ENCODE results near the gene C10orf95.
A peak's percentile ranks its signal among the peaks of the same experiment; 100 is the strongest.

The C10orf95 gene

DNA sequence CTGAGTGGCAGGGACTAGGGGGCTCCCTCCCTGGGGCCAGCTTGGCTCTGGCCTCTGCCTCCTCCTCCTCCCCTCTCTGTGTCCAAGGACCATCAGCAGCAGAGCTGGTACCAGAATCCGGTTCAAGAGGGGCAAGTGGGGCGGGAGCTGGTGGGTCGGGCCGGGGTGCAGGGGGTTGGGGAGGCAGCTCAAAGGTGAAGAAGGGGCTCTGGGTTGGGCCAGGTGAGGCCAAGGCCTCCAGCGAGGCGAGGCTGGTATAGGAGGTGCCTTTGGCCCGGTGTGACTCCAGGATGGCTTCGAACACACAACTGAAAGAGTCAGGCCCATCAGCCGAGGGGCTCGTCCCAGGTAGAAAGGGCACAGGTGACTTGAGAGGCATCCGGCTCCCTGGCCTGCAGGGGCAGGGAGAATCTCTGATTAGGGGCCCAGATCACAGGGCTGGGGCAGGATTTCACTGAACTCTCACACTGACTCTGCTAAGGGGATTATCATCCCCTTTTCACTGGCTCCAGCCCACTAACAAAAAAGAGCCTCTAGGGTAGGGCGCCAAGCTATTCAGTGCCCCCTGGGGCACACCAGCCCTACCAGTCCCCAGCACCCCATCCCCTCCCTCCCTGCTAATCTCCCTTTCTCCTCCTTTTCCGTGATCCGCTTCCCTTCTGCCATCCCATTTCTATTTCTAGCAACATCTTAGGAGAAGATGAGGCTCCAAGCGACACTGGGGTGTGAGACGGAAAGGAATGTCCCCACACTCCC lies 37.4 kb downstream of the C10orf95 start:
- 96% methylated on average over 16 of the region's 16 CpGs for WGBS (ENCODE audit: insufficient coverage)
- POLR2A ChIA-PET = no interaction called here
- Histone ChIP-seq H3K27ac (ENCODE audit: insufficient read depth in 1 of 2, low read depth in 1 of 2, low read length in 2 of 2, poor library complexity in 1 of 2, severe bottlenecking in 2 of 2) (no peak overlapping the region), H3K4me3 (ENCODE audit: control insufficient read depth in 1 of 7, extremely low read depth in 1 of 7, insufficient read depth in 4 of 7, low read depth in 2 of 7, low read length in 6 of 7) (no peak overlapping the region), H3K27me3 (replicated peaks in 2 of 5; ENCODE audit: control insufficient read depth in 4 of 5, insufficient read depth in 5 of 5, low read length in 4 of 5) (peaks cover 6 to 53% (median 33%) of the 10 kb centered on the region in 5 experiments), H3K4me1 (ENCODE audit: control extremely low read depth in 1 of 4, control insufficient read depth in 4 of 4, insufficient read depth in 4 of 4, low read length in 3 of 4) (peaks cover 0 to 29% (median 22%) of the 10 kb centered on the region in 4 experiments), H3K9me3 (ENCODE audit: control extremely low read depth in 1 of 5, control insufficient read depth in 4 of 5, insufficient read depth in 2 of 5, low read depth in 1 of 5, low read length in 4 of 5) (no peaks in the 10 kb centered on the region), H3K36me3 (ENCODE audit: control insufficient read depth in 4 of 4, insufficient read depth in 4 of 4, low read length in 3 of 4) (no peaks in the 10 kb centered on the region)
- no peak for DNase-seq
- CTCF ChIA-PET = interaction anchor here (2.0 to 5.4 kb wide), 4 partner anchors 11 to 65 kb away, joined by 6 to 20 read pairs (median 12); no protein-coding TSS in a partner anchor

DNA sequence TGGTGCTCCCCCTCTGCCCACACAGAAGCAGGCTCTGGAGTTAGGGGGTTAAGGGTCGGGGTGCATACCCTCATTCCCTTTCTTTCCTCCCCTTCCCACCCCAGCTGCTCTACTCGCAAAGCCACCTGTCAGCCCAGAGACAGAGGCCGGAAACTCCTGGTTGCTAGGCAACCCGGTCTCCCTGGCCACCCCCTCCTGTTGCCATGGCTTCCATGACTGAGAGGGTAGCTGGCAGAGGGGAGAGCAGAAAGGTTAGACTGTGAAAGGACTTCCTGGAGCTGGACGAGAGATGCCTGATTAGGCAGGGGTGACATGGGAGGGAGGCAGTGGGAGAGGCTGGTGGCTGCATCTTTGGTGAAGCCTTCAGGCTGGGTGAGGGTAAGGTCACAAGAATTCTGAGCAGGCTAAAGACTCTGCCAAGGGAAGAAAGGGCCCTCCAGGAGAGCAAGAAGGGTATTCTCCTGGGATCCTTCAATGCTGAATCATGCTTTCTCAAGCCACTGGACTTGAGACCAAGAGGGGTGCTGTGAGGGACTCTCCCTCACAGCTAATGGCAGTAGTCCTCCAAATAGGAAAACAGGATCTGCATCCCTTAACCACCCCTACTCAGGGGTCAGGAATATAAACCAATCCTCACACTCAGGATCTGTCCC lies 38.2 kb downstream of the C10orf95 start:
- peak in 1 of 3 donors; percentile 28 for DNase-seq
- H3K4me1 ChIP-seq (ENCODE audit: control extremely low read depth in 1 of 4, control insufficient read depth in 4 of 4, insufficient read depth in 4 of 4, low read length in 3 of 4) = peaks cover 0 to 30% (median 22%) of the 10 kb centered on the region in 4 experiments
- 47% methylated on average over 4 of the region's 5 CpGs for WGBS (ENCODE audit: insufficient coverage)
- H3K27me3 ChIP-seq (replicated peaks in 2 of 5; ENCODE audit: control insufficient read depth in 4 of 5, insufficient read depth in 5 of 5, low read length in 4 of 5) = peaks cover 2 to 48% (median 29%) of the 10 kb centered on the region in 5 experiments
- H3K27ac ChIP-seq (ENCODE audit: insufficient read depth in 1 of 2, low read depth in 1 of 2, low read length in 2 of 2, poor library complexity in 1 of 2, severe bottlenecking in 2 of 2) = no peak overlapping the region
- ChIA-PET POLR2A (no interaction called here), CTCF (interaction anchor here (0.9 to 5.4 kb wide), 7 partner anchors 9 to 40 kb away, joined by 3 to 20 read pairs (median 6); no protein-coding TSS in a partner anchor)
- H3K36me3 ChIP-seq (ENCODE audit: control insufficient read depth in 4 of 4, insufficient read depth in 4 of 4, low read length in 3 of 4) = no peaks in the 10 kb centered on the region
- H3K9me3 ChIP-seq (ENCODE audit: control extremely low read depth in 1 of 5, control insufficient read depth in 4 of 5, insufficient read depth in 2 of 5, low read depth in 1 of 5, low read length in 4 of 5) = no peaks in the 10 kb centered on the region
- no peak overlapping the region for H3K4me3 ChIP-seq (ENCODE audit: control insufficient read depth in 1 of 7, extremely low read depth in 1 of 7, insufficient read depth in 4 of 7, low read depth in 2 of 7, low read length in 6 of 7)

DNA sequence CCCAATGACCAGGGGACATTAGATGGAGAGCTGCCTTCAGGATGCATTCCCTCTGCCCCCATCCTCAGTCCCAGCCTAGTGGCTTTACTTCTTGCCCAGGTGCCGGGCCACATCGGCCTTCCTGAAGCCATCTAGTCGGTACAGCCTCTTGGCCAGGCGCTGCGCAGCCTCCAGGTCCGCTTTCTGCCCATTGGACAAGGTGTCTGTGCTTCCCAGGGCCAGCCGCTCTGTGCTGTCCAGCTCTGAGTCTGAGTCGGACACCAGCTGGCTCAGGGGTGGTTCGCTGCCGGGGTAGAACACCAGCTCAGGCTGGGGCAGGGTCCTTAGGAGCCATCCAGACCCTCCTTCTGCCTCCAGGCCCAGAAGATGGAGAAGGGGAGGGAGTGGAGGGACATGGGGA lies 39.0 kb downstream of the C10orf95 start:
- H3K9me3 ChIP-seq (ENCODE audit: control extremely low read depth in 1 of 5, control insufficient read depth in 4 of 5, insufficient read depth in 2 of 5, low read depth in 1 of 5, low read length in 4 of 5) = no peaks in the 10 kb centered on the region
- no peak for DNase-seq
- 90% methylated on average over 10 of the region's 10 CpGs for WGBS (ENCODE audit: insufficient coverage)
- CTCF ChIA-PET = interaction anchor here (1.1 to 5.4 kb wide), 7 partner anchors 8 to 23 kb away, joined by 3 to 20 read pairs (median 6); partner anchors contain the start of gene FBXL15
- H3K36me3 ChIP-seq (ENCODE audit: control insufficient read depth in 4 of 4, insufficient read depth in 4 of 4, low read length in 3 of 4) = no peaks in the 10 kb centered on the region
- no peak overlapping the region for H3K4me3 ChIP-seq (ENCODE audit: control insufficient read depth in 1 of 7, extremely low read depth in 1 of 7, insufficient read depth in 4 of 7, low read depth in 2 of 7, low read length in 6 of 7)
- peaks cover 0 to 44% (median 29%) of the 10 kb centered on the region in 5 experiments for H3K27me3 ChIP-seq (replicated peaks in 2 of 5; ENCODE audit: control insufficient read depth in 4 of 5, insufficient read depth in 5 of 5, low read length in 4 of 5)
- no peak overlapping the region for H3K27ac ChIP-seq (ENCODE audit: insufficient read depth in 1 of 2, low read depth in 1 of 2, low read length in 2 of 2, poor library complexity in 1 of 2, severe bottlenecking in 2 of 2)
- peaks cover 0 to 30% (median 22%) of the 10 kb centered on the region in 4 experiments for H3K4me1 ChIP-seq (ENCODE audit: control extremely low read depth in 1 of 4, control insufficient read depth in 4 of 4, insufficient read depth in 4 of 4, low read length in 3 of 4)
- POLR2A ChIA-PET = interaction anchor here (0.8 to 1.4 kb wide), 2 partner anchors 10 to 244 kb away, joined by 3 read pairs; no protein-coding TSS in a partner anchor

DNA sequence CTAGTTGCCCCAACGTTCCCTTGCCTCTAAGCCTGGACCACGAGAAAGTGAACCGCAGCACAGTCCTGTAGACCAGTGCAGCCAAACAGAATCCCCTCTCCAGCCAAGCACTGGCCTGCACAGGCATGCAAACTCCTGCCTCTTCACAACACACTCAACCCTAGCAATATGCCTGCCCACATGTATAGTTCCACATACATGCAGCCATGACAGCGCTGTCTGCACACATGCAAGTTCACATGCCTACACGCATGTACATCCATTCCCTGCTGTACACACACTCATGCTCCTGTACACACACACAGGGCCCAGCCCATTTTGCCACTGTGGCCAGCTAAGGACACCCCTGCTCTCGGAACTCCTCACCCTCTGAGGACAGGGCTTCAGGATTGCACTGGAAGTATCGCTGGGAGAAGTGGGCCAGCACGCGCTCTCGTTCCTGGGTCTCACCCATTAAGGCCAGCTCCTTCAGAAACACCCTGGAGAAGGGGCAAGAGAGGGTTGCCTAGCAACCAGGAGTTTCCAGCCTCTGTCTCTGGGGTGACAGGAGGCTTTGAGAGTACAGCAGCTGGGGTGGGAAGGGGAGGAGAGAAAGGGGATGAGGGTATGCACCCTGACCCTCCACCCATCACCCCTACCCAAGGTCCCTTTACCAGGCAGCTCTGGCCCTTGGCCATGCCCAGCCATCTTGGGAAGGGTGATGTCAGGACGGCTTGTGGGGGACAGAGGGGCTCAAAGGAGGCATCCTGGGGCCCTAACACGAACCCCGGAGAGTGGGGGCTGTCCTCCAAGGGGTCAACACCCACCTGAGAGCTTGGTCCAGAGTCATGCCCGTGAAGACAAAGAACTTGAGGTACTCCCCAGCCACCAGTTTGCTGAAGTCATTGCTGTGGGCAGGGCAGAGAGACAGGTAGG lies 39.7 kb downstream of the C10orf95 start:
- H3K27ac ChIP-seq (ENCODE audit: insufficient read depth in 1 of 2, low read depth in 1 of 2, low read length in 2 of 2, poor library complexity in 1 of 2, severe bottlenecking in 2 of 2) = no peak overlapping the region
- 96% methylated on average over 11 of the region's 14 CpGs for WGBS (ENCODE audit: insufficient coverage)
- peak overlapping the region in 1 of 7 experiments; percentile 70 for H3K4me3 ChIP-seq (ENCODE audit: control insufficient read depth in 1 of 7, extremely low read depth in 1 of 7, insufficient read depth in 4 of 7, low read depth in 2 of 7, low read length in 6 of 7)
- peaks cover 0 to 30% (median 22%) of the 10 kb centered on the region in 4 experiments for H3K4me1 ChIP-seq (ENCODE audit: control extremely low read depth in 1 of 4, control insufficient read depth in 4 of 4, insufficient read depth in 4 of 4, low read length in 3 of 4)
- H3K27me3 ChIP-seq (replicated peaks in 2 of 5; ENCODE audit: control insufficient read depth in 4 of 5, insufficient read depth in 5 of 5, low read length in 4 of 5) = peaks cover 0 to 41% (median 31%) of the 10 kb centered on the region in 5 experiments
- no peaks in the 10 kb centered on the region for H3K9me3 ChIP-seq (ENCODE audit: control extremely low read depth in 1 of 5, control insufficient read depth in 4 of 5, insufficient read depth in 2 of 5, low read depth in 1 of 5, low read length in 4 of 5)
- POLR2A ChIA-PET = interaction anchor here (0.6 to 2.2 kb wide), 5 partner anchors 10 to 244 kb away, joined by 3 to 5 read pairs (median 3); partner anchors contain the start of gene NFKB2
- DNase-seq = no peak
- no peaks in the 10 kb centered on the region for H3K36me3 ChIP-seq (ENCODE audit: control insufficient read depth in 4 of 4, insufficient read depth in 4 of 4, low read length in 3 of 4)
- CTCF ChIA-PET = interaction anchor here (1.1 to 5.4 kb wide), 8 partner anchors 9 to 68 kb away, joined by 3 to 20 read pairs (median 7); partner anchors contain the start of gene FBXL15

DNA sequence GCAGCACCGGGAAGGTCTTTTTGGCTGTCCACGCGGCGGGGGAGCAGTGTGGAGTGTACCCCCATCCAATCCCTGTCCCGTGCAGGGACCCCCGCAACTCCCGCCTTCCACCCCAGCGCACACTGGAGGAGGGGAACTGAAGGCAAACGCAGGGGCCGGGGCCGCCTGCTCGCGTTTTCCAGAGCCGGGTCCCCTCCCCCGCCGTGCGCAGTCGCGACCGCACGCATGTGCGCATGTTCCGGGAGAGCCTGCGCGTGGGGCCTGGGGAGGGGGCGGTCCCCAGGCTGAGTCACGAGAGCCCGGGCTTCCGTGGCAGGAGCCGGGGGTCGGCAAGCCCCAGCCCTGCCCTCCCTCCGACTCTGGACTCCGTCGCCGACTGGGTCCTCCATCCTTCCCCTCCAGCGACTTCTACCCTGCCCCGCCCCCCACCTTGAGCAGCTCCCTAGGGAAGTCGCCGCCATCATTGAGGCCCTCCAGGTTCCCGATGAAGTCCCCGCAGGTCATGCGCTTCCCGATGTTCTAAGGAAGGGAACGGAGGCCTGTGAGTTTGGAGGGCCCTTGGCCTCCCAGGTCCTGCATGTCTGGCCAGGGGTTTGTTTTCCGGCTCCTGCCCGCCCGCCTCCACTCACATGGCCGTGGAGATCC lies 40.8 kb downstream of the C10orf95 start:
- CTCF ChIA-PET = interaction anchor here (1.1 to 5.4 kb wide), 9 partner anchors 8 to 69 kb away, joined by 3 to 20 read pairs (median 6); partner anchors contain the start of genes FBXL15 and NFKB2
- DNase-seq = peak in 2 of 3 donors; percentile 72 to 73
- peak overlapping the region; percentile 29 to 77 (median 58) for H3K4me3 ChIP-seq (ENCODE audit: control insufficient read depth in 1 of 7, extremely low read depth in 1 of 7, insufficient read depth in 4 of 7, low read depth in 2 of 7, low read length in 6 of 7)
- no peaks in the 10 kb centered on the region for H3K36me3 ChIP-seq (ENCODE audit: control insufficient read depth in 4 of 4, insufficient read depth in 4 of 4, low read length in 3 of 4)
- no peak overlapping the region for H3K27ac ChIP-seq (ENCODE audit: insufficient read depth in 1 of 2, low read depth in 1 of 2, low read length in 2 of 2, poor library complexity in 1 of 2, severe bottlenecking in 2 of 2)
- H3K4me1 ChIP-seq (ENCODE audit: control extremely low read depth in 1 of 4, control insufficient read depth in 4 of 4, insufficient read depth in 4 of 4, low read length in 3 of 4) = peaks cover 0 to 30% (median 22%) of the 10 kb centered on the region in 4 experiments
- H3K9me3 ChIP-seq (ENCODE audit: control extremely low read depth in 1 of 5, control insufficient read depth in 4 of 5, insufficient read depth in 2 of 5, low read depth in 1 of 5, low read length in 4 of 5) = no peaks in the 10 kb centered on the region
- peaks cover 0 to 40% (median 28%) of the 10 kb centered on the region in 5 experiments for H3K27me3 ChIP-seq (replicated peaks in 2 of 5; ENCODE audit: control insufficient read depth in 4 of 5, insufficient read depth in 5 of 5, low read length in 4 of 5)
- POLR2A ChIA-PET = interaction anchor here (0.5 to 2.2 kb wide), 5 partner anchors 11 to 224 kb away, joined by 3 to 8 read pairs (median 3); partner anchors contain the start of gene NFKB2
- under 1% methylated on average over 32 of the region's 48 CpGs for WGBS (ENCODE audit: insufficient coverage)

All from common myeloid progenitor, CD34-positive (primary cell).